ENCODE data around the gene PROK1.

DNA sequence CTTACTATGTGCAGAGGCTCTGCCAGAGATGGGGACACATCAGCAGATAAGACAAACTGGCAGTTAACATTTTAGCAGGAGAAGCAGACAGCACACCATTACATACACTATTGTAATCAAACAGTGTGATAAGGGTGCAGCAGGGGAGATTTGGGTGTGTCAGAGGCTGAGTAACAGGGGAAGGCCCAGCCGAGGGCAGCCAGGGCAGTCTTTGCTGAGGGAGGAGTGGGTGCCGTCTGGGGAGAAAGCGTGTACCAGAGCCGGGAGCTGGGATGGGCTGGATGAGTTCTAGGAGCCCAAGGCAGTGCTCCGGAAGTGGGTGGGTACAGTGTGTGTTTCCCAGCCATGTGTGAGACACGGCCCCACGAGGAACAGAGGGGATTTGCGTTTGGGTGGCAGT is 36.8 kb downstream of the PROK1 start:
- TF ChIP-seq MYC (IDR thresholded peaks at IDR 0.05; ENCODE audit: borderline replicate concordance, low read length) (no peak), ZFP36 (IDR thresholded peaks at IDR 0.05; ENCODE audit: borderline replicate concordance, partially characterized antibody) (no peak), SMC3 (IDR thresholded peaks at IDR 0.05) (no peak)
- TF ChIP-seq, protein P1, sequence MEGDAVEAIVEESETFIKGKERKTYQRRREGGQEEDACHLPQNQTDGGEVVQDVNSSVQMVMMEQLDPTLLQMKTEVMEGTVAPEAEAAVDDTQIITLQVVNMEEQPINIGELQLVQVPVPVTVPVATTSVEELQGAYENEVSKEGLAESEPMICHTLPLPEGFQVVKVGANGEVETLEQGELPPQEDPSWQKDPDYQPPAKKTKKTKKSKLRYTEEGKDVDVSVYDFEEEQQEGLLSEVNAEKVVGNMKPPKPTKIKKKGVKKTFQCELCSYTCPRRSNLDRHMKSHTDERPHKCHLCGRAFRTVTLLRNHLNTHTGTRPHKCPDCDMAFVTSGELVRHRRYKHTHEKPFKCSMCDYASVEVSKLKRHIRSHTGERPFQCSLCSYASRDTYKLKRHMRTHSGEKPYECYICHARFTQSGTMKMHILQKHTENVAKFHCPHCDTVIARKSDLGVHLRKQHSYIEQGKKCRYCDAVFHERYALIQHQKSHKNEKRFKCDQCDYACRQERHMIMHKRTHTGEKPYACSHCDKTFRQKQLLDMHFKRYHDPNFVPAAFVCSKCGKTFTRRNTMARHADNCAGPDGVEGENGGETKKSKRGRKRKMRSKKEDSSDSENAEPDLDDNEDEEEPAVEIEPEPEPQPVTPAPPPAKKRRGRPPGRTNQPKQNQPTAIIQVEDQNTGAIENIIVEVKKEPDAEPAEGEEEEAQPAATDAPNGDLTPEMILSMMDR (IDR thresholded peaks at IDR 0.05): no peak
- TF ChIP-seq, protein P2, sequence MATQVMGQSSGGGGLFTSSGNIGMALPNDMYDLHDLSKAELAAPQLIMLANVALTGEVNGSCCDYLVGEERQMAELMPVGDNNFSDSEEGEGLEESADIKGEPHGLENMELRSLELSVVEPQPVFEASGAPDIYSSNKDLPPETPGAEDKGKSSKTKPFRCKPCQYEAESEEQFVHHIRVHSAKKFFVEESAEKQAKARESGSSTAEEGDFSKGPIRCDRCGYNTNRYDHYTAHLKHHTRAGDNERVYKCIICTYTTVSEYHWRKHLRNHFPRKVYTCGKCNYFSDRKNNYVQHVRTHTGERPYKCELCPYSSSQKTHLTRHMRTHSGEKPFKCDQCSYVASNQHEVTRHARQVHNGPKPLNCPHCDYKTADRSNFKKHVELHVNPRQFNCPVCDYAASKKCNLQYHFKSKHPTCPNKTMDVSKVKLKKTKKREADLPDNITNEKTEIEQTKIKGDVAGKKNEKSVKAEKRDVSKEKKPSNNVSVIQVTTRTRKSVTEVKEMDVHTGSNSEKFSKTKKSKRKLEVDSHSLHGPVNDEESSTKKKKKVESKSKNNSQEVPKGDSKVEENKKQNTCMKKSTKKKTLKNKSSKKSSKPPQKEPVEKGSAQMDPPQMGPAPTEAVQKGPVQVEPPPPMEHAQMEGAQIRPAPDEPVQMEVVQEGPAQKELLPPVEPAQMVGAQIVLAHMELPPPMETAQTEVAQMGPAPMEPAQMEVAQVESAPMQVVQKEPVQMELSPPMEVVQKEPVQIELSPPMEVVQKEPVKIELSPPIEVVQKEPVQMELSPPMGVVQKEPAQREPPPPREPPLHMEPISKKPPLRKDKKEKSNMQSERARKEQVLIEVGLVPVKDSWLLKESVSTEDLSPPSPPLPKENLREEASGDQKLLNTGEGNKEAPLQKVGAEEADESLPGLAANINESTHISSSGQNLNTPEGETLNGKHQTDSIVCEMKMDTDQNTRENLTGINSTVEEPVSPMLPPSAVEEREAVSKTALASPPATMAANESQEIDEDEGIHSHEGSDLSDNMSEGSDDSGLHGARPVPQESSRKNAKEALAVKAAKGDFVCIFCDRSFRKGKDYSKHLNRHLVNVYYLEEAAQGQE (IDR thresholded peaks at IDR 0.05): no peak
